LNCaP clone FGC (cell line): ENCODE data around the gene DOK4.

Experiments used
- DNase-seq: peaks from one replicate; pipeline ENCODE4 v3.0.0-alpha.2; 2011; ENCODE audit warnings: low read depth
- H3K4me3 ChIP-seq: 2 replicates; pipeline ENCODE4 v1.5.1; 2011; ENCODE audit warnings: mild to moderate bottlenecking, low read depth, low read length, control low read depth
- CTCF ChIP-seq: IDR thresholded peaks from 2 replicates; pipeline ENCODE4 v1.5.1; 2012; ENCODE audit warnings: mild to moderate bottlenecking; ENCODE audit not compliant: control insufficient read depth, insufficient read depth; ENCODE audit errors: extremely low read depth

Gene DOK4

GRCh38 chr16:57519796-57520360 lies 33.6 kb upstream of the DOK4 start:
- H3K4me3 ChIP-seq: no peak overlapping the region
- TF ChIP-seq CTCF: peak; percentile 96
- no peak for DNase-seq

- no peak for DNase-seq
- TF ChIP-seq CTCF: no peak
- no peak overlapping the region for H3K4me3 ChIP-seq
Measured at GRCh38 chr16:57518922-57519321, 32.6 kb upstream of the DOK4 start.

GRCh38 chr16:57518520-57518919 lies 32.2 kb upstream of the DOK4 start:
- TF ChIP-seq CTCF: no peak
- no peak overlapping the region for H3K4me3 ChIP-seq
- no peak for DNase-seq

- TF ChIP-seq CTCF: no peak
- no peak overlapping the region for H3K4me3 ChIP-seq
- DNase-seq: no peak
Measured at GRCh38 chr16:57517397-57518367, 31.4 kb upstream of the DOK4 start.

- TF ChIP-seq CTCF: no peak
- H3K4me3 ChIP-seq: no peak overlapping the region
- DNase-seq: no peak
Measured at GRCh38 chr16:57516773-57517172, 30.5 kb upstream of the DOK4 start.

DNA sequence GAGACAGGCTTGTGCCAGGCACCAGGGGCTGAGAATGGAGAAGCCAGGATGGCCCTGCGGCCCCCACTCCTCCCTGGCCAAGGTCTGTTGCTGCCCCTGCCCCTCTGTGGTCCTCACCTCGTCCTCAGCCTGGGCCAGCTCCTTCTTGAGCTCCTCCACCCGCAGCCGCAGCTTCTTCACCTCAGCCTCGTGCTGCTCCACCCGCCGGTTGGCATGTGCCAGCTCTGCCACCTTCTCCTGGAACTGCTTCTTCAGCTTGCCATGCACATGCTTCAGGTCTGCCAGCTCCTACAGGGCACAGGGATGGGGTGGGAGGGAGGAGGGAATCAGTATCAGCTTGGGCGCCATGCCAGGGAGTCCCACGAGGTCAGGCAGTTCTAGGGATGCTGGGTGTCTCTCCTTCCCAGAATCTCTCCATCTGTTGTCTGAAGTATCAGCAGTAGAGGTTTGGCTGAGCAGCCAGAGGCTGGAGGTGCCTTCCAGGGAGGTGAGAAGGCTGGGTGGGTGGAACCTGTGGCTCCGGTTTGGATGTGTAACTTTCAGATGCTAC lies 30.0 kb upstream of the DOK4 start:
- no peak for DNase-seq
- H3K4me3 ChIP-seq: no peak overlapping the region
- no peak for TF ChIP-seq CTCF
